Thyroid gland (tissue), 4 donors: Measurements from ENCODE around the gene TRH. TPM values are rescaled to one million over a fixed set of nuclear protein-coding genes. Genes with fewer than 3 reads are reported as not detected.
"Not testable (repeated sequence)": the region's sequence is repeated elsewhere in the genome, so short reads cannot be mapped to it uniquely, and the experiment has no call there.

Experiments used
- DNase-seq, 2 donors: peaks; one replicate each; pipeline ENCODE4 v3.0.0-alpha.2; 2019
- H3K27ac ChIP-seq, 3 donors: fragments of 200-600 bp; sonication (generic); 1 replicate in 2 of 3; 2 replicates in 1 of 3; pipeline ENCODE4 v1.5.1; 2016 to 2019; ENCODE audit warnings: mild to moderate bottlenecking in 1 of 3, moderate library complexity in 1 of 3
- H3K27me3 ChIP-seq: fragments of 200-600 bp; sonication (generic); one replicate; pipeline ENCODE4 v1.5.1; 2019
- H3K36me3 ChIP-seq, 2 donors: fragments of 200-600 bp; sonication (generic); one replicate each; pipeline ENCODE4 v1.5.1; 2016 to 2019
- H3K4me1 ChIP-seq, 2 donors: fragments of 200-600 bp; sonication (generic); one replicate each; pipeline ENCODE4 v1.5.1; 2017 to 2019
- H3K4me3 ChIP-seq, 3 donors: fragments of 200-600 bp; sonication (generic); replicated peaks in 1 of 3; 1 replicate in 2 of 3; 2 replicates in 1 of 3; pipeline ENCODE4 v1.5.1; 2016; ENCODE audit warnings: mild to moderate bottlenecking in 1 of 3
- H3K9me3 ChIP-seq: fragments of 200-600 bp; sonication (generic); one replicate; pipeline ENCODE4 v1.5.1; 2017
- CTCF ChIP-seq, 6 experiments: fragments of 200-600 bp in 3 of 6; fragments of 450-650 bp in 3 of 6; sonication (generic) in 3 of 6; IDR thresholded peaks; one replicate each; pipeline ENCODE4 v1.5.1; 2016 to 2019; ENCODE audit warnings: antibody characterized with exemption in 6 of 6, mild to moderate bottlenecking in 2 of 6, inconsistent platforms in 1 of 6, moderate library complexity in 1 of 6
- POLR2A ChIP-seq, 2 donors: fragments of 450-650 bp; IDR thresholded peaks; one replicate each; pipeline ENCODE4 v1.6.1; 2017; ENCODE audit warnings: antibody characterized with exemption in 2 of 2, mild to moderate bottlenecking in 2 of 2, moderate library complexity in 1 of 2
- WGBS, 2 donors: methylation state at CpG; one replicate each; pipeline ENCODE4 v1.1.5; 2017; 5-methylcytosine and 5-hydroxymethylcytosine counted together
- intact Hi-C: fragments of 100-400 bp; cut with DNase I; formaldehyde crosslinking; loops from one replicate; pipeline ENCODE4 v1.15.1; 2023
- total RNA-seq, 4 donors: library from RNA; depleted of rRNA; stranded (reverse); fragments of >200 nt; gene quantifications; one replicate each; pipeline ENCODE4 v1.2.3, GENCODE V29; 2016

TRH gene
- total RNA-seq, 4 donors from 2014 or later = 0.22 TPM; not detected in 3

- Histone ChIP-seq H3K4me1 (no peaks in the 10 kb centered on the region), H3K27ac (no peak overlapping the region), H3K27me3 (no peaks in the 10 kb centered on the region), H3K4me3 (no peak overlapping the region), H3K9me3 (no peaks in the 10 kb centered on the region), H3K36me3 (no peaks in the 10 kb centered on the region)
- DNase-seq = no peak
- 79 to 81% methylated on average over 11 of the region's 11 CpGs for WGBS, 2 donors
- TF ChIP-seq CTCF (IDR thresholded peaks at IDR 0.05) = no peak
- TF ChIP-seq POLR2A (IDR thresholded peaks at IDR 0.05) = no peak
- intact Hi-C loops = no loop called here
These were observed 40.0 kb downstream of the TRH start for GRCh38 chr3:130014526-130014925.

DNA sequence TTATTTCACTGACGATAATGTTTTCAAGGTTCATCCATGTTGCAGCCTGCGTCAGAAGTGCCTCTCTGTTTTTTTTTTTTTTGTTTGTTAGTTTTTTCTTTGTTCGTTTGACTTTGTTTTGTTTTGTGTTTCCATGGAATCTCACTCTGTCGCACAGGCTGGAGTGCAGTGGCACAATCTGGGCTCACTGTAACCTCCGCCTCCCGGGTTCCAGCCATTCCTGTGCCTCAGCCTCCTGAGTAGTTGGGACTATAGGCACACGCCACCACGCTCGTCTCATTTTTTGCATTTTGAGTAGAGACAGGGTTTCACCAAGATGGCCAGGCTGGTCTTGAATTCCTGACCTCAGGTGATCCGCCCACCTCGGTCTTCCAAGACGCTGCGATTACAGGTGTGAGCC, 43.1 kb downstream of the TRH start:
- H3K27me3 ChIP-seq, DNase-seq, H3K36me3 ChIP-seq, intact Hi-C loops, H3K27ac ChIP-seq, H3K4me3 ChIP-seq, H3K4me1 ChIP-seq, H3K9me3 ChIP-seq: not testable (repeated sequence)
- WGBS, 2 donors = 76 to 78% methylated on average over 13 of the region's 13 CpGs

GRCh38 chr3:130026146-130026829, 51.8 kb downstream of the TRH start:
- H3K27me3 ChIP-seq, intact Hi-C loops, H3K27ac ChIP-seq, H3K4me1 ChIP-seq, H3K9me3 ChIP-seq, H3K36me3 ChIP-seq, H3K4me3 ChIP-seq: not testable (repeated sequence)
- 50 to 51% methylated on average over 11 to 14 of the region's 14 CpGs for WGBS, 2 donors
- DNase-seq = peak; percentile 66 to 69

DNA sequence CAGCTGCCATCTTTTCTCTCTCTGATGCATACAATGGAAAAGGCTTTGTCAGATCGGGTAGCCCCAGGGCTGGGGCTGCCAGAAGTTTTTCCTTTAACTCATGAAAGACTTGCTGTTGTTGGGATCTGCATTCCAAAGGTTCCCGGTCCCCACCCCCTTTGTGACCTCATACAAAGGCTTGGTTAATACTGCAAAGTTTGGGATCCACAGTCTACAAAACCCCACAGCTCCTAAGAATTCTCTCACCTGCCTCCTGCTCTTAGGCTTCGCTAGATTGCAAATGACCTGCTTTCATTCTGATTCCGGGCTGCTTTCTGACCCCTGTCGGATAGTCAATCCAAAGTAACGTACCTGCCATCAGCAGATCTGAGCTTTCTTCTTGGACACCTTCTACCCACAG, 52.9 kb downstream of the TRH start:
- H3K36me3 ChIP-seq, H3K9me3 ChIP-seq, H3K27me3 ChIP-seq, H3K4me3 ChIP-seq, intact Hi-C loops, H3K4me1 ChIP-seq, H3K27ac ChIP-seq, DNase-seq: not testable (repeated sequence)
- WGBS, 2 donors = 75% methylated on average over 5 to 6 of the region's 6 CpGs

Other genes starting within 250 kb of the TRH start
- 10 to 100 TPM; 24.3 to 41.7 (median 31.1) TPM for gene TMCC1, start 81.0 kb upstream of the TRH start, total RNA-seq
- 1 to 10 TPM in 2 of 4 donors, not detected in 2; 1.7 TPM for gene ALG1L2, start 107.1 kb downstream of the TRH start, total RNA-seq